B cell (primary cell): ENCODE measurements around the gene SP7. TPM values are rescaled to one million over a fixed set of nuclear protein-coding genes. Genes with fewer than 3 reads are reported as not detected.

Experiments used
- ATAC-seq: fragments of 200-7000 bp; cut with Tn5 transposase; one replicate; pipeline ENCODE4 v1.10.0; 2021; ENCODE audit warnings: low read depth, mild to moderate bottlenecking, moderate number of reproducible peaks, moderate library complexity
- CTCF ChIA-PET: fragments of 350-600 bp; sonication (Branson Sonifier 250); formaldehyde crosslinking; loops from one replicate; lab custom pipeline; 2021; ENCODE audit warnings: antibody characterized with exemption, inconsistent platforms; lab: Charles Lee
- POLR2A ChIA-PET: fragments of 350-600 bp; sonication (Branson Sonifier 250); formaldehyde crosslinking; loops from one replicate; lab custom pipeline; 2021; ENCODE audit warnings: antibody characterized with exemption; lab: Charles Lee
- DNase-seq: peaks from one replicate; pipeline ENCODE4 v3.0.0; 2013
- H2AFZ ChIP-seq: 2 replicates; pipeline ENCODE4 v1.6.1; 2012; ENCODE audit warnings: mild to moderate bottlenecking, low read depth, low read length; ENCODE audit not compliant: insufficient read depth, poor library complexity, severe bottlenecking
- H3K27ac ChIP-seq, 2 donors: 1 replicate in 1 of 2; 2 replicates in 1 of 2; pipeline ENCODE4 v1.5.1; 2012 to 2013; ENCODE audit warnings: low read length in 2 of 2, mild to moderate bottlenecking in 2 of 2, moderate library complexity in 1 of 2
- H3K27me3 ChIP-seq, 4 experiments: fragments of 200-600 bp in 1 of 4; sonication (generic) in 1 of 4; replicated peaks in 1 of 4; 1 replicate in 2 of 4; 2 replicates in 2 of 4; pipeline versions ENCODE4 v1.6.1 to v1.7.0; 2013 to 2016; ENCODE audit warnings: low read length in 3 of 4, mild to moderate bottlenecking in 2 of 4, mixed read lengths in 1 of 4, moderate library complexity in 1 of 4; ENCODE audit not compliant: insufficient read depth in 4 of 4, control insufficient read depth in 3 of 4; ENCODE audit errors: control extremely low read depth in 1 of 4
- H3K36me3 ChIP-seq, 2 experiments: replicated peaks in 1 of 2; 1 replicate in 1 of 2; 2 replicates in 1 of 2; pipeline versions ENCODE4 v1.6.1 to v1.7.1; 2013; ENCODE audit warnings: low read length in 1 of 2; ENCODE audit not compliant: insufficient read depth in 2 of 2, control insufficient read depth in 1 of 2; ENCODE audit errors: control extremely low read depth in 1 of 2, extremely low read depth in 1 of 2
- H3K4me1 ChIP-seq, 2 donors: fragments of 200-600 bp in 1 of 2; sonication (generic) in 1 of 2; 1 replicate in 1 of 2; 2 replicates in 1 of 2; pipeline versions ENCODE4 v1.5.1 to v1.6.1; 2013 to 2017; ENCODE audit warnings: low read length in 2 of 2; ENCODE audit not compliant: control insufficient read depth in 2 of 2, insufficient read depth in 2 of 2
- H3K4me2 ChIP-seq: replicated peaks from 2 replicates; pipeline ENCODE3; 2012; ENCODE audit warnings: mild to moderate bottlenecking, low read depth, low read length; ENCODE audit not compliant: poor library complexity, severe bottlenecking
- H3K4me3 ChIP-seq, 5 experiments: fragments of 200-600 bp in 1 of 5; sonication (generic) in 1 of 5; 1 replicate in 3 of 5; 2 replicates in 2 of 5; pipeline versions ENCODE4 v1.5.1 to v1.7.0; 2011 to 2016; ENCODE audit warnings: low read length in 4 of 5, mild to moderate bottlenecking in 4 of 5, low read depth in 2 of 5, control low read depth in 1 of 5, moderate library complexity in 1 of 5; ENCODE audit not compliant: insufficient read depth in 1 of 5; ENCODE audit errors: control extremely low read depth in 1 of 5, extremely low read depth in 1 of 5
- H3K79me2 ChIP-seq: fragments of 200-600 bp; sonication (generic); one replicate; pipeline ENCODE4 v1.6.0; 2016; ENCODE audit warnings: low read length; ENCODE audit not compliant: control insufficient read depth, insufficient read depth
- H3K9ac ChIP-seq: fragments of 200-600 bp; sonication (generic); 2 replicates; pipeline ENCODE4 v1.6.1; 2017; ENCODE audit warnings: mild to moderate bottlenecking, low read length, moderate library complexity
- H3K9me3 ChIP-seq, 3 donors: one replicate each; pipeline versions ENCODE4 v1.6.1 to v1.7.1; 2013; ENCODE audit warnings: low read length in 2 of 3; ENCODE audit not compliant: control insufficient read depth in 2 of 3, insufficient read depth in 1 of 3; ENCODE audit errors: control extremely low read depth in 1 of 3
- H4K20me1 ChIP-seq: 2 replicates; pipeline ENCODE4 v1.6.0; 2012; ENCODE audit warnings: mild to moderate bottlenecking, low read length; ENCODE audit not compliant: insufficient read depth, control insufficient read depth, poor library complexity, severe bottlenecking
- H3K27ac Mint-ChIP-seq: one replicate; pipeline ENCODE4 v1.8.0; 2021; ENCODE audit warnings: mixed read lengths
- H3K27me3 Mint-ChIP-seq: one replicate; pipeline ENCODE4 v1.8.0; 2021; ENCODE audit warnings: mixed read lengths
- H3K4me1 Mint-ChIP-seq: one replicate; pipeline ENCODE4 v1.8.0; 2021; ENCODE audit warnings: mixed read lengths
- H3K4me3 Mint-ChIP-seq: one replicate; pipeline ENCODE4 v1.8.0; 2021; ENCODE audit warnings: mixed read lengths
- H3K9me3 Mint-ChIP-seq: one replicate; pipeline ENCODE4 v1.8.0; 2022; ENCODE audit warnings: mixed read lengths; ENCODE audit not compliant: insufficient read depth
- CTCF ChIP-seq: fragments of 200-600 bp; IDR thresholded peaks from one replicate; pipeline ENCODE4 v1.8.0; 2022; ENCODE audit warnings: antibody characterized with exemption, mild to moderate bottlenecking
- EZH2 ChIP-seq: IDR thresholded peaks from 2 replicates; pipeline ENCODE4 v1.6.1; 2012; ENCODE audit warnings: borderline replicate concordance, low read depth, mild to moderate bottlenecking, moderate library complexity, low read length; ENCODE audit not compliant: insufficient read depth, poor library complexity, severe bottlenecking
- WGBS: methylation state at CpG from one replicate; pipeline ENCODE4 v1.1.5; 2013; ENCODE audit warnings: missing lambda C conversion rate; ENCODE audit not compliant: insufficient coverage; 5-methylcytosine and 5-hydroxymethylcytosine counted together
- intact Hi-C: fragments of 100-400 bp; cut with micrococcal nuclease; formaldehyde crosslinking; loops from one replicate; pipeline ENCODE4 v1.10.0; 2022
- polyA plus RNA-seq: library from polyadenylated mRNA; depleted of rRNA; stranded (reverse); fragments of >200 nt; gene quantifications from 2 replicates; pipeline ENCODE4 v1.2.3, GENCODE V29; 2012
- total RNA-seq, 2 donors: library from RNA; stranded (reverse); fragments of 120-200 nt in 1 of 2; gene quantifications; 1 replicate in 1 of 2; 2 replicates in 1 of 2; pipeline versions ENCODE4 v1.2.3 to v1.2.4, GENCODE V29; 2013 to 2022

SP7 gene
- total and polyA plus RNA-seq, 2 donors (not counting 1 experiment from before 2014, with no cell fraction given), result 0.34 TPM; not detected in 1

- Histone ChIP-seq H3K4me1 (peaks cover 37 to 41% of the 10 kb centered on the region in 2 donors), H2AFZ (peak overlapping the region; percentile 91), H3K4me3 (peak overlapping the region; percentile 60 to 77 (median 64)), H3K27ac (peak overlapping the region; percentile 76 to 89), H3K36me3 (peaks cover 15 to 23% of the 10 kb centered on the region in 2 experiments), H3K27me3 (no peaks in the 10 kb centered on the region), H4K20me1 (peaks cover 31% of the 10 kb centered on the region), H3K79me2 (peaks cover 32% of the 10 kb centered on the region), H3K4me2 (peak overlapping the region; percentile 79), H3K9me3 (no peaks in the 10 kb centered on the region), H3K9ac (peak overlapping the region; percentile 67)
- Mint-ChIP-seq H3K4me1 (peaks cover 31% of the 10 kb centered on the region), H3K27me3 (no peaks in the 10 kb centered on the region), H3K4me3 (no peak overlapping the region), H3K9me3 (no peaks in the 10 kb centered on the region), H3K27ac (no peak overlapping the region)
- intact Hi-C loops, result loop anchor here (1.0 to 2.0 kb wide), 9 partner anchors 27 to 248 kb away; partner anchors contain the start of genes ATF7 and PRR13
- ChIA-PET POLR2A (interaction anchor here (0.6 to 2.2 kb wide), 13 partner anchors 13 to 902 kb away, joined by 3 to 15 read pairs (median 5); partner anchors contain the start of genes AAAS, HNRNPA1 and TARBP2), CTCF (interaction anchor here (0.7 to 7.9 kb wide), 9 partner anchors 12 to 129 kb away, joined by 3 to 132 read pairs (median 6); partner anchors contain the start of gene AAAS)
- DNase-seq (no peak), ATAC-seq (no peak)
- no peak for TF ChIP-seq EZH2
- TF ChIP-seq CTCF, result no peak
- WGBS, result 28% methylated on average over 23 of the region's 23 CpGs
Observed at GRCh38 chr12:53378724-53379388, 42.7 kb upstream of the SP7 start.

GRCh38 chr12:53378222-53378621 is 42.1 kb upstream of the SP7 start:
- Histone ChIP-seq H3K9me3 (no peaks in the 10 kb centered on the region), H3K36me3 (peaks cover 10 to 17% of the 10 kb centered on the region in 2 experiments), H3K4me3 (no peak overlapping the region), H3K79me2 (peaks cover 26% of the 10 kb centered on the region), H4K20me1 (peaks cover 25% of the 10 kb centered on the region), H3K27ac (peak overlapping the region; percentile 76 to 89), H3K27me3 (no peaks in the 10 kb centered on the region), H2AFZ (peak overlapping the region; percentile 91), H3K9ac (no peak overlapping the region), H3K4me2 (peak overlapping the region; percentile 79), H3K4me1 (peaks cover 32 to 37% of the 10 kb centered on the region in 2 donors)
- WGBS, result 100% methylated on average over 2 of the region's 12 CpGs
- ATAC-seq (no peak), DNase-seq (no peak)
- Mint-ChIP-seq H3K27ac (no peak overlapping the region), H3K9me3 (no peaks in the 10 kb centered on the region), H3K4me1 (peaks cover 25% of the 10 kb centered on the region), H3K4me3 (no peak overlapping the region), H3K27me3 (no peaks in the 10 kb centered on the region)
- ChIA-PET CTCF (interaction anchor here (0.5 to 7.9 kb wide), 7 partner anchors 12 to 57 kb away, joined by 3 to 132 read pairs (median 11); partner anchors contain the start of gene AAAS), POLR2A (interaction anchor here (2.0 to 2.2 kb wide), 3 partner anchors 12 to 902 kb away, joined by 4 to 11 read pairs (median 8); partner anchors contain the start of gene HNRNPA1)
- no peak for TF ChIP-seq CTCF
- TF ChIP-seq EZH2, result no peak
- intact Hi-C loops, result loop anchor here (2.0 kb wide), 3 partner anchors 63 to 249 kb away; partner anchors contain the start of genes ATF7 and PRR13
